GM18507 (cell line): ENCODE data around the gene SLC38A3.

ENCODE experiments used
- DNase-seq: peaks from one replicate; pipeline ENCODE4 v3.0.0; 2011; ENCODE audit warnings: low read depth; ENCODE audit not compliant: insufficient read length; ENCODE audit errors: extremely low spot score
- FAIRE-seq: peaks from 2 replicates; lab custom pipeline; 2011; peaks lifted over from hg19 to GRCh38; lab: Jason Lieb, UNC

Gene SLC38A3

DNA sequence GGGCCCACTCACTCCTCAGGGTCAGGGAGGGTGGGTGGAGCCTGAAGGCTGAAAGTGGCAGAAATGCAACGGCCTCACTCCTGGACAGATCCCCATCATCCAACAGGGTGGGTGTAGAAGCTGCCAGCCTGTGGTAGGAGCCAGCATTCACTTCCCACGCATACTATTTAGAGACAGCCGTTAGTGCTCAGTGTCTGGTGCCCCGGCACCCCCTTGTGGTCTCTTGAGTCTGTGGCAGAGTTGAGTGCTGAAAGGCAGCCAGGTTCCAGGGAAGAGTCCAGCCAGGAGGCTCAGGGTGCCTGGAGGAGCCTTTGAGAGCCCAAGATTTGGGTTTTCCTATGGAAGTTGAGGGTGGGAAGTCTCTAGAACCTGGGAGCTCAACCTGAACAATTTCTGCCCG, 15.8 kb upstream of the SLC38A3 start:
- no peak for DNase-seq
- FAIRE-seq, result peak; percentile 61

DNA sequence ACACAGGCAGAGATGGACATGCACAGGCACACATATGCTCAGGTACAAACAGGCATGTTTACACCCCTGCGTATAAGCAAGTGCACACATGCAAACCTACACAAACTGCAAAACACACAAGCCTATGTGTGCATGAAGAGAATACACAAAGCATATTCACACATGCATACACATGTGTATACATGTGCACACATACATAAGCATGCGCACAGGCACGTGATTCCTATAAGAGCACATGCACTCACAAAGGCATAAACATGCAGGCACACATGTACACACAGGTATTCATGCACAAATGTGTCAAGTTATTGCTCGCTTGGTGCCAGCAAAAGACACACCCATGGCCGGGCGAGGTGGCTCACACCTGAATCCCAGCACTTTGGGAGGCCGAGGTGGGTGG, 15.1 kb upstream of the SLC38A3 start:
- no peak for DNase-seq
- FAIRE-seq, result no peak

DNA sequence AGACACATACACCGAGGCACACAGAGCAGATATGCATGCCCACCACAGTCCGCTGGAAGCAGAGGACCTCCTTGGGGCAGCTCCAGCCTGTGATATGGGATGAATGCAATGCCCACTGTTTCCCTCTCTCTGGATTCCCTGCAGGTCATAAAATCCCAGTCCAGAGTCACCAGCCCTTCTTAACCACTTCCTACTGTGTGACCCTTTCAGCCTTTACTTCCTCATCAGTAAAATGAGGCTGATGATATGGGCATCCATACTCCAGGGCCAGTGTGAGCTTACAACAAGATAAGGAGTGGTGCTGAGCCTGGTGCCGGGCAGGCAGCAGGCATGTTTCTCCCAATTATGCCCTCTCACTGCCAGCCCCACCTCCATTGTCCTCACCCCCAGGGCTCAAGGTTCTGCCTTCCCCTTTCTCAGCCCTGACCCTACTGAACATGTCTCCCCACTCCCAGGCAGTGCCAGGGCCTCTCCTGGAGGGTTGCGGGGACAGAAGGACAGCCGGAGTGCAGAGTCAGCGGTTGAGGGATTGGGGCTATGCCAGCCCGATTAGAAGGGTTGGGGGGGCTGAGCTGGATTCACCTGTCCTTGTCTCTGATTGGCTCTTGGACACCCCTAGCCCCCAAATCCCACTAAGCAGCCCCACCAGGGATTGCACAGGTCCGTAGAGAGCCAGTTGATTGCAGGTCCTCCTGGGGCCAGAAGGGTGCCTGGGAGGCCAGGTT, 14.0 kb upstream of the SLC38A3 start, which contains the start of gene GNAT1:
TSS of gene GNAT1 (plus strand) at position 675 of the 725 bp plus-strand sequence. CDS start 116 bp downstream, outside the sequence.
- FAIRE-seq (no peak), DNase-seq (no peak)

DNA sequence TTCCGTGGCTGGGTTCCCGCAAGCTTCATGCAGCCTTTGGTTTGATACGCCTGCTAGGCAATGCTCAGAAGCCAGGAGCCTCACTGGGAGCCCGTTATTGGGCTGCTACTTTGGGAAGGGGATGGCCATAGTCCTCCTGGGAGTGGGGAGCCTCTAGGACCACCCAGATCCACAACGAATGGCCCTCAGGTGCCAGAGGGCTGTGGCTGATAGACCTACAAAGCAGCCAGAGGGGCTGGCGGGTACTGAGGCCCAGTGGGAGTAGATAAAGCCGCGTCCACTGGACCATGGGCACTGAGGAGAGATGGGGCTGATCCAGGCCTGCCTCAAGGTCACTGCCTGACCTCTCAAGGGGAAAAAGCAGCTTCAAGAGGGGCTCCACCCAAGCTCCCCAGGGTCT, 12.9 kb upstream of the SLC38A3 start:
- no peak for DNase-seq
- no peak for FAIRE-seq

DNA sequence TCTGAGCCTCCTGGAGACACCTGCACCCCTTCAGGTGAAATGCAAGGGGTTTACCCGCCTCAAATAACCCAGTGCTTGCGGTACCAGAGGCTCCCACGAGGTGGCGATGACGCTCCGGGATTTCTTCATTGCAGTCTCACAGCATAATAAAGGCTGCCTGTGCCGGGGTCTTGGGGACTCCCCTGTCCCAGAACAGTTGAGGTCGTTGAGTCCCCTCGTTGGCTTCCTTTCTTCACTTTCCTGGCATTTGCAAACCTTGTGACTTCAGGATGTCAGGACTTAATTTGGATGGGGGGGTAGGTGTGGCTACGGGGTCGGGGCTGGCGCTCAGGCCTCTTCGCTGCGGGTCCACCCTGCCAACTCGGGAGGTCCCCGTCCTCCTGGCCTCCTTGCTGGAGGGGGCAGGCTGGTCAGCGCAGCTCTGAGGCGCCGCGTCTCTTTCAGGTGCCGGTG, 12.4 kb upstream of the SLC38A3 start:
- FAIRE-seq, result peak; percentile 93
- peak; percentile 73 for DNase-seq

DNA sequence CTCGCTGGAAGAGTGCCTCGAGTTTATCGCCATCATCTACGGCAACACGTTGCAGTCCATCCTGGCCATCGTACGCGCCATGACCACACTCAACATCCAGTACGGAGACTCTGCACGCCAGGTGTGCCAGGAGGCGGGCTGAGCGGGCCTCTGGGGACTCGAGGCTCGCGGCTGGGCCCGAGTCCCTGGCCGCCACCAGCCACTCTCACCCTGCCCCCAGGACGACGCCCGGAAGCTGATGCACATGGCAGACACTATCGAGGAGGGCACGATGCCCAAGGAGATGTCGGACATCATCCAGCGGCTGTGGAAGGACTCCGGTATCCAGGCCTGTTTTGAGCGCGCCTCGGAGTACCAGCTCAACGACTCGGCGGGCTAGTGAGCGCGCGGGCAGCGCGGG, 11.8 kb upstream of the SLC38A3 start:
- no peak for DNase-seq
- FAIRE-seq, result no peak

DNA sequence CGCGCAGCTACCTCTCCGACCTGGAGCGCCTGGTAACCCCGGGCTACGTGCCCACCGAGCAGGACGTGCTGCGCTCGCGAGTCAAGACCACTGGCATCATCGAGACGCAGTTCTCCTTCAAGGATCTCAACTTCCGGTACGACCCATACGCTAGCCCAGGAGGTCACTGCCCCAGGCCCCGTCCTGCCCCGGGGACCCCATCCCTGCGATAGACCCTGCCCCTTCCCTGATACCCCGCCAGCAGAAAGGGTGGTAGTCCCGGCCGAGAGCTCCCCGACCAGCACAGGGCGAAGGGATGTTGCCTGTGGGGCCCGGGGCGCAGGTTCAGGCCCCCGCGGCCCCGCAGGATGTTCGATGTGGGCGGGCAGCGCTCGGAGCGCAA, 11.3 kb upstream of the SLC38A3 start:
- no peak for DNase-seq
- FAIRE-seq, result no peak

DNA sequence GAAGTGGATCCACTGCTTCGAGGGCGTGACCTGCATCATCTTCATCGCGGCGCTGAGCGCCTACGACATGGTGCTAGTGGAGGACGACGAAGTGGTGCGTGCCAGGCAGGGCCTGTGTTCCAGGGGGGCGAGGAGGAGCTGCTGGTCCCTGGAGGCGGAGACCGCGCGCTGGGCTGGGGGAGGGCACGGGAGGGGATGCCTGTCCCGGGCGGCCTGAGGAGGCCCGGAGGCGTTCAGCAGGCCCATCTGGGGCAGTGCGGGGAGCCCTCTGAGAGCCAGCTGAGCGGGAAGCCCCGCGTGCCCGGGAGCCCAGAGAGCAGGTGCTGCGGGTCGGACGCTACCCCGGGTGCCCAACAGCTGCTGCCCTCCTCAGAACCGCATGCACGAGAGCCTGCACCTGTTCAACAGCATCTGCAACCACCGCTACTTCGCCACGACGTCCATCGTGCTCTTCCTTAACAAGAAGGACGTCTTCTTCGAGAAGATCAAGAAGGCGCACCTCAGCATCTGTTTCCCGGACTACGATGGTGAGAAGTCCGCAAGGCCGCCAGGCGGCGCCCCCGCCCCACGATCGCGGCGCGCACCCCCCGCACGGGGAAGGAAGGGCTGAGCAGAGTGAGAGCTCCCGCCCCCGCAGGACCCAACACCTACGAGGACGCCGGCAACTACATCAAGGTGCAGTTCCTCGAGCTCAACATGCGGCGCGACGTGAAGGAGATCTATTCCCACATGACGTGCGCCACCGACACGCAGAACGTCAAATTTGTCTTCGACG, 10.8 kb upstream of the SLC38A3 start:
- DNase-seq, result peak; percentile 57
- FAIRE-seq, result peak; percentile 65

DNA sequence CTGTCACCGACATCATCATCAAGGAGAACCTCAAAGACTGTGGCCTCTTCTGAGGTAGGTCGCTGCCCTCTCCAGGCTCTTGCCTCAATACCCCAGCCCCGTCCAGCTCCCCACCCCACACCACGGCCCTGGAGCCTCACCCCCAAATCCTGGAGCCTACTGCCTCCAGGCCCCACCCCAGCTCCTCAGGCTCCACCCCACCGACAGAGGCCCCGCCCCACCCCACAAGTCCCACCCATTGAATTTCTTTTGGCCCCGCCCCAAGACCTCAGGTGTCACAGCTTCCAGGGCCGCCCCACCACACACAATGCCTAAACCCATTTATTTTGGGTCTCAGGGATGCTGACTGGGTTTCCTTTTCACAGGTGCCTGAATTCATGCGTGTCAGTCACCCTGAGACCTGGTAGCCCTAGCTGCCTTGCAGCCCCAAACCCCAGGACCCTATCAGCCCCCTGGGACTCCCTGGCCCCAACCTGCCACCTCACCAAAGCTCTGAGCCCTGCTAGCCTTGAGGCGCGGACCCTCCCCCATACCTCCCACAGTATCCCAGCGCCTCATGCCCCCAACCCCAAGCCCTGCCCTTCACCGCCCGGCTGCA, 10.1 kb upstream of the SLC38A3 start:
- peak; percentile 38 for DNase-seq

DNA sequence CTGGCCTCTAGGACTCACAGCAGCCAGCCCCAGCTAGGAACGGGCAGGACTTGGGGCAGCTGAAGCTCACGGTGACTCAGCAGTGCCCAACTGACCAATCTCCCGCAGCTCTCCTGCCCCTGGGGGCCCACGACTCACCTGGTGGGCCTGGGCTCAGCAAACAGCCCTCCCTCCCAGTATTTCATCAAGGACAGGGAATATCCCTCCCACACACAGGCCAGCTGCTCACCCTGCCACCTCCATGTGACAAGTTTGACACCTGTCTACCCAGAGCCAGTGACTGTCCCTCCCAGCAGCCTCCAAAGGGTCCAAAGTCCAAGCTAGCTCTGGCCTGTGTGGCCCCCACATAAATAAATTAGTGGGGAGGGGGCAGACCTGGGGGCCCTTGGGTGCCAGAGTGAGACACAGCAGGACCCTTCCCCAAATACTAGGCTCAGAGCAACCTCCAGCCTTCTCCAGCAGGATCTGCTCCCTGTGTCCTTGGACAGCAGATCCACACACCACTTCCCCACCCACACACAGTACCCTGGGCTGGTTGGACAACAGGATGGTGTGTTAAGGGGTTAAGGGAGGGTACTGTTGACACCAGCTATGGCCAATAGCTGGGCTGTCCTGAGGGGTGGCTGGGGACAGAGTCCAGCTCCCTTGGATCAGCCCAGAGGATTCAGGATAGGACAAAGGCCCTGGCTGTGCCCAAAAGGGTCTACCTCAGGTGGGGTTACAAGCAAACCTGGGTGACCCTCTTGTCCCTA, 9.4 kb upstream of the SLC38A3 start:
- no peak for FAIRE-seq
- DNase-seq, result no peak

More for the DNA sequence above, 10.1 kb upstream of the SLC38A3 start:
- no peak for FAIRE-seq

DNA sequence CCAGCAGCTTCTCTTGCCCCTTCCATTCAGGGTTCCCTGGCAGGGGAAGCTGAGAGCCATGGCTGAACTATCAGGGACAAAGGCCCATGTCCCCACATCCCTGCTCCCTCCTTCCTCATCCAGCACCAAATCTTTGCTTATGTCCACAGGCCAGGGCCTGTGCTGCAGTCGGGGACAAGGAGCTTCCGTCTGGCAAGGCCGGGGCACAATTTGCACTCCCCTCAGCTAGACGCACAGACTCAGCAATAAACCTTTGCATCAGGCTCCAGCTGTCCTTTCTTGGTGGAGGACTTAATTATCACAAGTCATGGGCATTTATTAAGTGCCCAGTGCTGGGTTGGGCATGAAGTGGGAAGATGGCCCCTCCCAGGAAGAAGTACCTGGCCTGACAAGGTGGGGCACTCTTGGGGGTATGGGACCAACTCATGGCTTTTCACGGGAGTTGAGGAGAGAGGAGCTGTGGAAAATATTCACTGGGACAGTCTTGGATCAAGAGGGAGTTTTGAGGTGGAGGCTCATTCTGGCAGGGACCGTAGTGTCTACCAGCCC, 8.7 kb upstream of the SLC38A3 start:
- FAIRE-seq, result no peak
- no peak for DNase-seq

DNA sequence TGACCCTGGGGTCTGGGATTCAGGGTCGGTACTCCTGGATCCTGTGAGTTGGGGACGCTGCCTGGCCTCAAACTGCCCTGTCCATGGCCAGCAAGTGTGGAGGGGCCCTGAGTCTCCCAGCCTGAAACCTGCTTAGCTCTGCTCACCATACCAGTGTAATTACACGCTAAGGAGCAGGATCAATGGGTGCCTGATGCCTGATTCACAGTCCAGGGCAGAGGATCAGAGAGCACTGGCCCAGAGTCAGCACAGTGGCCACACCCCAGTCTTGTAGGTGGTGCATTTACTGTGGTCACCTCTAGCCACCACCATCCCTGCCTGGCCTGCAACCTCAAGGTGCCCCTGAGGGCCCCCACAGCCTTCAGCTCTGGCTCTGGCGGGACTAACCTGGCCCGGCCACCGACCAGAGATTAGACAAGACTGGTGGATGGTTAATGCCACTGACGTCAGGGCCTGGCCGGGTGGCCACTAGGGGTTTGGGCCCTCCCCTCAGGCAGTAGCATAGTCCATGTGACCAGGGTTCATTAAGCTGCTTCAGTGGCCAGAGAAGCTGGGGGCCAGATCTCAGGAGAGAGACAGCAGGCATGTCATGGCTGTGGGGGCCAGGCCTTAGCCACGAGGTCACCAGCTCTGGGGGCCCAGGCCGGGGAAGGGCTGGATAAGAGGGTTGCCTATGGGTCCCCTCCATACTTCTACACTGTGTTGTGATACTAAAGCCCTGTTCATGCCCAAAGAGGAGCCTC, 3.3 kb upstream of the SLC38A3 start:
- DNase-seq, result no peak
- no peak for FAIRE-seq

DNA sequence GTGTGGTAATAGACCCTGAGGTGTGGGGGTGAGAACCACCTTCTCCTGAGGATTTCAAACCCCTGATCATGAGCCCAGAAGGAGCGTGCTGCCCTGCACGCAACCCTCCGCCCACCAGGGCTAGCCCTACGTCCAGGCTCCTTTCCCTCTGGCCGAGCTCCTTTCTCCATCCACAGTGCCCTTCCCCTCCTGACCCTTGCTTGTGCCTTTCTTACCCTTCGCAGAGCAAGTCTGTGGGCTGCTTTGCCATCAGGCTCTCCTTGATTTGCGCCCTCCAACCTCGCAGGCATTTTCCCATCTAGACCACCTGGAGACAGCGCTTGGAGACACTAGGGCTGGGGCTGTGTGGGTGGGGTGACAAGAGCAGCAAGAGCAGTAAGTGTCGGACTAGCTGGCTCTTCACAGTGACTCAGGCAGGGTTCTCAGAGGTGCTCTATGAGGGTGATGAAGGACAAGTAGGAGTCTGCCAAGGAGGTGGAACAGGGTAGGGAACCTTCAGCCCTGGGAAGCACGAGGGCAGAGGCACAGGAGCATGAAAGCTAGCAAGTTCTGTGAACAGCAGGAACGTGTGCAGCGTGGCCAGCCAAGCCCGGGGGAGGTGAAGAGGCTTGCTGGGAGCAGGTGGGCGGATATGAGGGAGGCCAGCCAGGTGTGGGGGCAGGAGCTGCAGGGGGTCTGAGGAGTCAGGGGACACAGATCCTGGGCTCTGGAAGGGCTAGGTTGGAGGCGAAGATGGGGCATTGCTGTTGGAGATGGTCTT, 2.5 kb upstream of the SLC38A3 start:
- no peak for FAIRE-seq
- DNase-seq, result no peak

DNA sequence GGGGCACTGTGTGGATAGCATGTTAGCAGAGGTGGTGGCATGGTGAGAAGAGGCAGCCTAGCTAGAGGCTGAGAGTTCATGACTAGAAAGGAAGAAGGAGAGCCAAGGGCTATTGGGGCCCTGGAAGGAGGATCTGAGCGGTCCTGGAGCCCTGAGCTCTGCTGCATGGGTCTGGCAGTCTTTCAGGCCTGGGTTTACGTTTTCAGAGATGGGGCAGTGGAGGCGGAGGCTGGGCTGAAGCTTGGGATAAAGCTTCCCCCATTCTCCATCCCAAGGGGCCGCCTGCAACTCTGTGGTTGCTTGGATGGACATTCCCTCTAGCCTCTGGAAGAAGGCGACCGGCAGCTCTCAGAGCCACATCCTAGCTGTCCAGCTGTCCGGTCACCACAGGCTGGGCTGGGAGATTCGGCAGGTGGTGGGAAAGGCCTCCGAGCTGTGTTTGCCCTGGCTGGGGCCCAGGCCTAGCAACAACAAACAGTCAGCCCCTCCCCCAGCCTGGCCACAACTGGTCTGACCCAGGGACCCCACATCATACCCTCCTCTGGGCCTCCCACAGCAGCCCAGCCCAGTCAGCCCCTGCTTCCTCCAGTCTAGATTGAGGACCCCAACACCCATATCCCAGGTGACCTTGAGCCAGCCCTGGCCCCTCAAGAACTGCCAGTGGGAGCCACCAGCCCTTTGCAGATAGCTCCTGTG, 1.8 kb upstream of the SLC38A3 start:
- DNase-seq, result no peak
- no peak for FAIRE-seq

DNA sequence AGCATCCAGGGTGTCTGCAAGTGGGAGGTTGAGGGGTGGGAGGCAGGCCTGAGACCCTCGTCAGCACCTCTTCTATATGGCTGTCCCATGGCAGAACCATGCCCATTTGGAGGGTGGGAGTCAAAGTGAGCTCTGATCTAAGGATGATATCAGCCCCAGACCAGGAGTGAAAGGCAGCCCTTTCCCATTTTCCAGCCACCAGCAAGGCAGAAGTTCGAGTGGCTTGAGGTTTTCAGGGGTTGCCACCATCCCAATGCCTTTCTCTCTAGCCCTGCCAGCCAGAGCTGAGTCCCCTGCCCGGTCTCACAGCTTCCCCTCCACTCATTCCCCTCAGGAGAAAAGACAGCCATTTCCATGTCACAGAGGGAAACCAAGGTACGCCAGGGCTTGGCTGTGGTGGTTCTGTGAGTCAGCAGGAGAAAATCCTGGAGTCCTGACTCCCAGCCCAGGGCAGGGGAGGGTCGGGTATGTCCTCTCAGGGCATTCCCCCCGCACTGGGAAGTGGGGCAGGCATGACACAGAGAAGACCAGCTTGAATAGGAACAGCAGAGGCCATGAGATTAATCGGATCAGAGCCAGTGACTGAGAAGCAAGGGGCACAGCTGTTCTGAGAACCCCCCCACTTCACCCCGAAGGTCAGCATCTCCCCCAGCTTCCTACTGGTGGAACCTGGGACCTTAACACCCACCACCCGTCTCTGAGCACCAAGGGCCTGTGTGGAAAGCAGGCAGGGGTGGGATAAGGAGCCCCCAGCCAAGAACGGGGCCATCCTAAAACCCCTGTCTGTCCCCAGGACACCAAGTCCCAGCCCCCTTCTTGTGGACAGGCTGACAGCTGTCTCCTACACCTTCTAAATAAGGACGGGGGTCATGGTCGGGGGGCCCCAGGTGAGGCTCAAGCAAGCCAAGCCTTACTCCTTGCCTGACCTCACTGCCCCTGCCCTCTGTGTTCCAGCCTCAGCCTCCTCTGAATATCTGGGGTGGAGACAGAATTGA, 965 bp upstream of the SLC38A3 start:
- DNase-seq (no peak), FAIRE-seq (no peak)

DNA sequence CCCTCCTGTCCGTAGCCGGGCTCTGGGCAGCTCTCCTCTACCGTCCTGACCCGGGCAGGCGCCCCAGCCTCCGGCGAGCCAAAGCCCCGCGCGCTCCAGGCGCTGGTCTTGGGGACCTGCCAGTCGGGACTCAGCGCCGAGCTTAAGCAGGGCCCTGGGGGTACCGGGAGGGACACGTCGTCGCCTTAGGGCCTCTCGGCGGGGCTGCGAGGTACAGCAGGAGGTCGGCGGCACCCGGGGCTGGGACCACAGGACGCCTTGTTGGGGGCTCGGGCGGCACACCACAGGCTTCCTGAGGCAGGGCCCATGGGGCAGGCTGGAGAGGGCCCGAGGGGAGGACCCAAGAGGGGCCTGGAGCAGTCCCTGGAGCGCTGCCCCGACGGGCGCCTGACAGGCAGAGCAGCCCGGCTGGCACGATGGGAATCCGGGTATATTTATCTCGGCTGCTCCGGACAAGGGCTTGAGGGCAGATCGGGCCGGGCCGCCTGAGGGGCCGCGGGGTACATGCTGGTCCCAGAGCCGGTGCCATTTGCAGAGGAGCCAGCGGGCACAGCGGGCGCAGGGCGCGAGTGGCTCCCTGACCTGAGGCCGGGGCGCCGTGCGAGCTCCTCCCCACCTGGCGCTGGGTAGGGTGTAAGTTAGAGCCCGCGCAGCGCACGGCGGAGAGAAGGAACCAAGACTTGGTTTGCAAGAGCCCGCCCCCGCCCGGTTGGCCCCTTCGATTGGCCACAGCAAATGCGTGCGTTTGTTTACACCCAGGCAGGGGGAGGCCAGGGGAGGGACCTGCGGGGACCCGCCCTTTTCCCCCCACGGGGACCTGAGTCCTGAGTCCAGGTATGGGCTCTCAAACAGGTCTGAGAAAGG, 574 bp downstream of the SLC38A3 start:
- DNase-seq (no peak), FAIRE-seq (no peak)
